GM12875 (cell line): ENCODE measurements around the gene IRF2BP1.
"Not testable (repeated sequence)": the region's sequence is repeated elsewhere in the genome, so short reads cannot be mapped to it uniquely, and the experiment has no call there.

Source experiments
- H3K4me3 ChIP-seq: one replicate; pipeline ENCODE4 v1.5.1; 2011; ENCODE audit warnings: low read depth, low read length, control low read depth
- TF ChIP-seq, protein P1 (sequence below): IDR thresholded peaks from 2 replicates; pipeline ENCODE4 v1.5.1; 2011; ENCODE audit warnings: low read depth, mild to moderate bottlenecking, control low read depth, inconsistent platforms, low read length, moderate library complexity, borderline replicate concordance; ENCODE audit not compliant: insufficient read depth

Gene IRF2BP1

GRCh38 chr19:45897261-45897812 lies 11.4 kb upstream of the IRF2BP1 start:
- H3K4me3 ChIP-seq, result no peak overlapping the region
- TF ChIP-seq, protein P1, sequence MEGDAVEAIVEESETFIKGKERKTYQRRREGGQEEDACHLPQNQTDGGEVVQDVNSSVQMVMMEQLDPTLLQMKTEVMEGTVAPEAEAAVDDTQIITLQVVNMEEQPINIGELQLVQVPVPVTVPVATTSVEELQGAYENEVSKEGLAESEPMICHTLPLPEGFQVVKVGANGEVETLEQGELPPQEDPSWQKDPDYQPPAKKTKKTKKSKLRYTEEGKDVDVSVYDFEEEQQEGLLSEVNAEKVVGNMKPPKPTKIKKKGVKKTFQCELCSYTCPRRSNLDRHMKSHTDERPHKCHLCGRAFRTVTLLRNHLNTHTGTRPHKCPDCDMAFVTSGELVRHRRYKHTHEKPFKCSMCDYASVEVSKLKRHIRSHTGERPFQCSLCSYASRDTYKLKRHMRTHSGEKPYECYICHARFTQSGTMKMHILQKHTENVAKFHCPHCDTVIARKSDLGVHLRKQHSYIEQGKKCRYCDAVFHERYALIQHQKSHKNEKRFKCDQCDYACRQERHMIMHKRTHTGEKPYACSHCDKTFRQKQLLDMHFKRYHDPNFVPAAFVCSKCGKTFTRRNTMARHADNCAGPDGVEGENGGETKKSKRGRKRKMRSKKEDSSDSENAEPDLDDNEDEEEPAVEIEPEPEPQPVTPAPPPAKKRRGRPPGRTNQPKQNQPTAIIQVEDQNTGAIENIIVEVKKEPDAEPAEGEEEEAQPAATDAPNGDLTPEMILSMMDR, result no peak

GRCh38 chr19:45895983-45896599 lies 10.2 kb upstream of the IRF2BP1 start:
- not testable (repeated sequence) for H3K4me3 ChIP-seq

DNA sequence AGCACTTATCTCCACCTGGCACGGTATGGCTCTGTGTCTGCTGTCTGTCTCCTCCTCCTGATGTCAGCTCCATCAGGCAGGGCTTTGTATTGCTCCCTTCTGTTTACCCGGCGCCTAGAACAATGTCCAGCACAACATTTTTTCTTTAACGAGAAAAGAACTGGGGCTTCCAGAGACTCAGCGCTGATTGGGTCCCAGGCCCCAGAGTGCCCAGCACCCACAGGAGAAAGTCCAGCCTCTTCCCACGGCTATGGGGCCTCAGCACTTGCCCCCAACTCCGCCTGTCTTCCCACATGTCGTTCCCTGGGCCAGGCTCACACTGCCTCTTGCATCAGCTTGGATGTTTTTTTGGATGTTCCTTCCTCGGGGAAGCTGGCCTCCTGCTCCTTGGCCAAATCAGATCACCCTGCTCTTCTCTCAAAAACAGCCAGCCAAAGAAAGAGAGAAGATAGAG lies 9.6 kb upstream of the IRF2BP1 start:
- no peak overlapping the region for H3K4me3 ChIP-seq
- TF ChIP-seq, protein P1, result no peak

DNA sequence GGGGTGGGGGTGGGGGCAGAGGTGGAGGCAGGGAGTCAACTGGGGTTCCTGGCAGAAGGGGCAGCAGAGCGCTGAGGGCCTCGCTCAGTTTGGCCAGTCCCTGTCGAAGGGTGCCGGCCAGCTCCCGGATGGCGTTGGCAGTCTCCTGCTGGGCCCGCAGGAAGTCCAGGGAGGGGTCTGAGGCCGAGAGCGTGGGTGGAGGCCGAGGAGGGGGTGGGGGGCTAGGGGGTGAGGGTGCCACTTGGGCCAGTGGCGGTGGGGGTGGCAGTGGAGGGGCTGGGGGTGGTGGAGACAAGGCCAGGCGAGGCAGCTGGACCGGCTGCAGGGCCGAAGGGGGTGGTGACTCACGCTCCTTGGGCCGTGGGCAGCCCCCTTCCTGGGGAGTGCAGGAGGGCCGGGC lies 4.9 kb upstream of the IRF2BP1 start:
- TF ChIP-seq, protein P1, result no peak

GRCh38 chr19:45889210-45889885 lies 3.4 kb upstream of the IRF2BP1 start:
- TF ChIP-seq, protein P1, result no peak

More for the DNA sequence above, 4.9 kb upstream of the IRF2BP1 start:
- H3K4me3 ChIP-seq, result no peak overlapping the region

GRCh38 chr19:45887200-45887710 lies 1.3 kb upstream of the IRF2BP1 start:
- TF ChIP-seq, protein P1, result no peak
- peak overlapping the region; percentile 75 for H3K4me3 ChIP-seq

More at GRCh38 chr19:45889210-45889885, 3.4 kb upstream of the IRF2BP1 start:
- no peak overlapping the region for H3K4me3 ChIP-seq

- H3K4me3 ChIP-seq, result peak overlapping the region; percentile 75
- TF ChIP-seq, protein P1, result no peak
Observed at GRCh38 chr19:45886427-45887199, 672 bp upstream of the IRF2BP1 start.
